HTR-8/SVneo (cell line): ENCODE data around the gene FRYL.
"Not testable (repeated sequence)": the region's sequence is repeated elsewhere in the genome, so short reads cannot be mapped to it uniquely, and the experiment has no call there.

Experiments used
- DNase-seq: peaks from one replicate; pipeline ENCODE4 v3.0.0; 2011; ENCODE audit warnings: low spot score, mixed read lengths; ENCODE audit not compliant: insufficient read length
- FAIRE-seq: peaks from 2 replicates; lab custom pipeline; 2011; peaks lifted over from hg19 to GRCh38; lab: Jason Lieb, UNC

FRYL gene

GRCh38 chr4:48752246-48752645, 27.8 kb downstream of the FRYL start:
- DNase-seq (no peak), FAIRE-seq (no peak)

- FAIRE-seq (no peak), DNase-seq (no peak)
Observed at GRCh38 chr4:48748949-48749596, 31.0 kb downstream of the FRYL start.

GRCh38 chr4:48746608-48747362, 33.3 kb downstream of the FRYL start:
- FAIRE-seq: no peak
- DNase-seq: no peak

DNA sequence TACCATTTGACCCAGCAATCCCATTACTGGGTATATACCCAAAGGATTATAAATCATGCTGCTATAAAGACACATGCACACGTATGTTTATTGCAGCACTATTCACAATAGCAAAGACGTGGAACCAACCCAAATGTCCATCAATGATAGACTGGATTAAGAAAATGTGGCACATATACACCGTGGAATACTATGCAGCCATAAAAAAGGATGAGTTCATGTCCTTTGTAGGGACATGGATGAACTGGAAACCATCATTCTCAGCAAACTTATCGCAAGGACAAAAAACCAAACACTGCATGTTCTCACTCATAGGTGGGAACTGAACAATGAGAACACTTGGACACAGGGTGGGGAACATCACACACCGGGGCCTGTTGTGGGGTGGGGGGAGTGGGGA, 34.9 kb downstream of the FRYL start:
- DNase-seq, FAIRE-seq: not testable (repeated sequence)

DNA sequence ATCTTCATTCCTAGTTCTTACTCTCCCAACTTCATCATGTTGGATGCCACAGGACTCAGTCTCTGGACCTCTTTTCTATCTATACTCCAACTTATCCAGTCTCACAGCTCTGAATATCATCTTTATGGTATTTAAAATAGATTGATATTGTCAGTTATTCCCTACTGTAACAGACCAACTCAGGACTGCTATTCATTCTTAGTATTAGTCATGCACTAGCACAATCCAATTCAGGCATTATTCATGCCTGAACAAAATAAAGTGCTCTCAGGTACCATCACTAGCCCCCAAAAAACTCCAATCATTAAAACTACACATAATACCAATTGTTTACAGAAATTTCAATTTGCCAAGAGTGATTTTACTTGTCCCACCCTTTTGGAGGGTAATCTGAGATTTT, 37.7 kb downstream of the FRYL start:
- FAIRE-seq (no peak), DNase-seq (no peak)

DNA sequence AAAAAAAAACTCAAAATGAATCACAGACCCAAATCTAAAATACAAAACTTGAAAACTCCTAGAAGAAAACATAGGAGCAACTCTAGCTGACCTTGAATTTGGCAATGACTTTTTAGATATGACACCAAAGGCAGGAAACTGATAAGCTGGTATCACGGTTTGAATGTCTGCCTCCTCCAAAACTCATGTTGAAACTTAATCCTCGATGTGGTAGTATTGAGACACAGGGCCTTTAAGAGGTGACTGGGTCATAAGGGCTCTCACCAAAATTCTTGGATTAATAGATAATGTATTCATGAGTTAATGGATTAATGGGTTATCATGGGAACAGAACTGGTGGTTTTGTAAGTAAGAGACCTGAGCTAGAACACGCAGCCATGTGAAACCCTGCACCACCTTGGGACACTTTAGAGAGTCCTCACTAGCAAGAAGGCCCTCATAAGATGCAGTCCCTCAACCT, 40.5 kb downstream of the FRYL start:
- no peak for FAIRE-seq

GRCh38 chr4:48738856-48739255, 41.2 kb downstream of the FRYL start:
- FAIRE-seq (no peak), DNase-seq (no peak)

More for the DNA sequence above, 40.5 kb downstream of the FRYL start:
- DNase-seq: no peak

DNA sequence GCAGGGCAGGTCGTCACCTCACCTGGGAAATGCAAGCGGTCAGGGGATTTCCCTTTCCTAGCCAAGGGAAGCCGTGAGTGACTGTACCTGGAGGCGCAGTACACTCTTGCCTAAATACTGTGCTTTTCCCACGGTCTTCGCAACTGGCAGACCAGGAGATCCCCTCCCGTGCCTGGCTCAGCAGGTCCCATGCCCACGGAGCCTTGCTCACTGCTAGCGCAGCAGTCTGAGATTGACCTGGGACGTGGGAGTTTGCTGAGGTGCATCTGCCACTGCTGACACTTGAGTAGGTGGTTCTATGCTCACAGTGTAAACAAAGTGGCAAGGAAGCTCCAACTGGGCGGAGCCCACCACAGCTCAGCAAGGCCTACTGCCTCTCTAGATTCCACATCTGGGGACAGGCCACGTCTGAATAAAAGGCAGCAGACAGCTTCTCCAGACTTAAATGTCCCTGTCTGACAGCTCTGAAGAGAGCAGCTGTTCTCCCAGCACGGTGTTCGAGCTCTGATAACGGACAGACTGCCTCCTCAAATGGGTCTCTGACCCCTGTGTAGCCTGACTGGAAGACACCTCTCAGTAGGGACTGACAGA, 51.1 kb downstream of the FRYL start:
- not testable (repeated sequence) for DNase-seq, FAIRE-seq

- FAIRE-seq: no peak
- DNase-seq: no peak
Observed at GRCh38 chr4:48727666-48728459, 52.2 kb downstream of the FRYL start.

DNA sequence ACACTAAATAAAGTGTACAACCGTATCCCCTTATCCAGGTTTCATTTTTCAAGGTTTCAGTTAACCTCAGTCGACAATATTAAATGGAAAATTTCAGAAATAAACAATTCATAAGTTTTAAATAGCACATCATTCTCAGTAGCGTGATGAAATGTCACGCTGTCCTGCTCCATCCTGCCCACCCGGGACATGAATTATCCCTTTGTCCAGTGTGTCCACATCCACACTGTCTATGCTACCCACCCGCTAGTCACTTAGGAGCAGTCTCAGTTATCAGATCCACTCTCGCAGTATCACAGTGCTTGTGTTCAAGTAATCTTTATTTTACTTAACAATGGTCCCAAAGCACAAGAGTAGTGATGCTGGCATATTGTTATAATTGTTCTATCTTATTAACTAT, 54.7 kb downstream of the FRYL start:
- DNase-seq (no peak), FAIRE-seq (no peak)

- no peak for DNase-seq
- no peak for FAIRE-seq
Observed at GRCh38 chr4:48722509-48723446, 57.3 kb downstream of the FRYL start.

GRCh38 chr4:48720459-48720858, 59.6 kb downstream of the FRYL start:
- FAIRE-seq: no peak
- no peak for DNase-seq

DNA sequence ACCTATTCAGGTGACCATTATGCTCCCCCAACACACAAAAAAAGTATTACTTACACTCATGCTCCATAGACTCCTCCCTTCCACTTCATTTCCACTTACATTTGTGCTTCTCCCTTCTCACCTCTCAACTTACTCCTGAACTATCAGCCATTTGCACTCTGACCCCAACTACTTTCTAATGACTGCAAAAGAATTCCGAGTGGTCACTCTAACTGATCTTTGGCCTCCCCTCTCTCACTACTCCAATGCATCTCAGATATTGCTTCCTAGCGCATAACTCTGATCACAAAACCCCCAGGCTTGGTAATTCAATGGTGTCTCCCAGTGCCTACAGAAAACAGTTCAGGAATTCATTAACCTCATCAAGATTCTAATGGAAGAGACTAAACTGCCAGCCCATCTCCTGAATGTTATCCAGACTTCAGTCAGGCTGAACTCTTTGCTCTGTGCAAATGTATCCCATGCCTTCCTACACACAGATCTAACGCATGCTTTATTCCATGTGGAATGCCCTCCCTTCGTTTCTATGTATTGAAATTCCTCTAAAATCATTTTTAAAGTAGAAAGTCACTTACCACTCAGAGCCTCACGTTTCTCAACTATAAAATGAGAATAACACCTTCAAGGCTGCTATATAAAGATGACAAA, 61.1 kb downstream of the FRYL start:
- no peak for DNase-seq
- FAIRE-seq: no peak

DNA sequence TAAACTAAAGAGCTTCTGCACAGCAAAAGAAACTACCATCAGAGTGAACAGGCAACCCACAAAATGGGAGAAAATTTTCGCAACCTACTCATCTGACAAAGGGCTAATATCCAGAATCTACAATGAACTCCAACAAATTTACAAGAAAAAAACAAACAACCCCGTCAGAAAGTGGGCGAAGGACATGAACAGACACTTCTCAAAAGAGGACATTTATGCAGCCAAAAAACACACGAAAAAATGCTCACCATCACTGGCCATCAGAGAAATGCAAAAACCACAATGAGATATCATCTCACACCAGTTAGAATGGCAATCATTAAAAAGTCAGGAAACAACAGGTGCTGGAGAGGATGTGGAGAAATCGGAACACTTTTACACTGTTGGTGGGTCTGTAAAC, 63.8 kb downstream of the FRYL start:
- not testable (repeated sequence) for FAIRE-seq, DNase-seq

GRCh38 chr4:48710446-48711209, 69.5 kb downstream of the FRYL start:
- FAIRE-seq: no peak
- no peak for DNase-seq

DNA sequence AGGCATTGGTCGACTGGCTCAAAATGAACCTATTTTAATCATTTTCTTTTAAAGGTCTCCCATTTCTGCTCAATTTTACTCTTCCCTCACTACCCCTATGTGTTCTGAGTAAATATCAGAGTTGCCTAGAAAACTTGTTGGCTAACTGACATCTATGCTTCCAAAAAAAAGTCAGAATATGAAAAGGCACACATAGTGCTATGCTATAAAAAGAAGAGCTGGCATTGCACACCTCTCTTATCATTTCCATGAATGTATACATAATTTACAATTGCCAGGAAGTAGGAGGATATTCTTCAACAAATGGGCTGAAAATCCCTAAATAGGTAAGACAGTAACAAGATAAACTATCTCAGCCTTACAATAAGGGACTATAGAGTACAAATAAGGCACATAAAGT, 70.2 kb downstream of the FRYL start:
- DNase-seq (no peak), FAIRE-seq (no peak)

GRCh38 chr4:48708610-48709009, 71.5 kb downstream of the FRYL start:
- no peak for DNase-seq
- FAIRE-seq: no peak

DNA sequence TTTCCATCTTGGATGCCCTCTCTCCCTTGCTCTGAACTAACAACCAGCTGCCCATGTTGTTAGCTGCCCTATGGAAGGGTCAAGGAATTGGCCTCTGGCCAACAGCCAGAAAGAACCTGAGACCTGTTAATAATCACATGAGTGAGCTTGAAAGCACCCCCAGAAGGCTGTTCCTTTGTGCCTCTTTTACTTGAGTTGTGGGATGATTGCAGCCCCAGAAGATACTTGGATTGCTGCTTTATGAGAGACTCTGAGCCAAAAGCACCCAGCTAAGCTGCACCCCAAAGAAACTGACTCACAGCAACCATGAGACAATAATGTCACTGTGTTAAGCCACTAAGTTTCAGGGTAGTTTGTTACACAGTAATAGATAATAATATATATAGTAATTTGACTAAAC, 73.3 kb downstream of the FRYL start:
- FAIRE-seq: no peak
- DNase-seq: no peak
